HCT116 (cell line): ENCODE measurements around the gene PIGC. TPM values are rescaled to one million over a fixed set of nuclear protein-coding genes. Genes with fewer than 3 reads are reported as not detected.

Source experiments
- ATAC-seq: fragments of 200-7000 bp; cut with Tn5 transposase; 2 replicates; pipeline ENCODE4 v1.9.1; 2020; ENCODE audit warnings: mild to moderate bottlenecking, moderate library complexity
- BruUV-seq: library from RNA; stranded (reverse); fragments of 400-500 nt; replicated peaks from 2 replicates; lab custom pipeline; 2021; lab: Mats Ljungman, UMichigan
- CTCF ChIA-PET: fragments of 300-600 bp; sonication (Branson Sonifier 250); formaldehyde crosslinking; loops from one replicate; lab custom pipeline; 2021; ENCODE audit warnings: antibody characterized with exemption; lab: Charles Lee
- POLR2A ChIA-PET: fragments of 300-600, 350-600 bp; sonication (Branson Sonifier 250); formaldehyde crosslinking; loops from one replicate; lab custom pipeline; 2021; ENCODE audit warnings: antibody characterized with exemption; lab: Charles Lee
- RAD21 ChIA-PET, 2 experiments: fragments of 300-600 bp; sonication (Branson Sonifier 250); formaldehyde crosslinking; loops; one replicate each; lab custom pipeline; 2023; ENCODE audit warnings: low total read pairs in 2 of 2; ENCODE audit not compliant: uncharacterized antibody in 2 of 2, unreplicated experiment in 2 of 2, low non-redundant PET in 1 of 2; lab: Charles Lee
- DNase-seq: peaks from one replicate; pipeline ENCODE4 v3.0.0-alpha.2; 2010; ENCODE audit warnings: low read depth, low spot score
- H2AFZ ChIP-seq: fragments of 200-600 bp; shearing (Covaris generic), sonication (generic); 2 replicates; pipeline ENCODE4 v1.6.1; 2017; ENCODE audit warnings: low read depth, mixed run types, mixed read lengths, antibody characterized with exemption, low read length; ENCODE audit not compliant: poor library complexity, severe bottlenecking
- H3K27ac ChIP-seq: 2 replicates; pipeline ENCODE4 v1.5.1; 2012; ENCODE audit warnings: low read depth, low read length
- H3K27me3 ChIP-seq: fragments of 200-600 bp; sonication (generic); 2 replicates; pipeline ENCODE4 v1.6.1; 2016; ENCODE audit warnings: mixed run types, low read length, mixed read lengths; ENCODE audit not compliant: insufficient read depth
- H3K36me3 ChIP-seq, 2 experiments: fragments of 200-500 bp in 1 of 2; fragments of 200-600 bp in 1 of 2; sonication (Bioruptor generic) in 1 of 2; sonication (generic) in 1 of 2; 2 replicates each; pipeline versions ENCODE4 v1.5.1 to v1.6.1; 2014 to 2016; ENCODE audit warnings: low read length in 2 of 2, inconsistent platforms in 1 of 2, mixed read lengths in 1 of 2, mixed run types in 1 of 2; ENCODE audit not compliant: insufficient read depth in 2 of 2, control insufficient read depth in 1 of 2
- H3K4me1 ChIP-seq, 2 experiments: fragments of 200-600 bp in 1 of 2; sonication (generic) in 1 of 2; 2 replicates each; pipeline versions ENCODE4 v1.5.1 to v1.6.1; 2012 to 2017; ENCODE audit warnings: low read length in 2 of 2, inconsistent platforms in 1 of 2, mild to moderate bottlenecking in 1 of 2, mixed read lengths in 1 of 2, mixed run types in 1 of 2, moderate library complexity in 1 of 2; ENCODE audit not compliant: insufficient read depth in 2 of 2, control insufficient read depth in 1 of 2
- H3K4me2 ChIP-seq: fragments of 200-600 bp; sonication (generic); 2 replicates; pipeline ENCODE4 v1.6.1; 2017; ENCODE audit warnings: mixed run types, low read length, mixed read lengths
- H3K4me3 ChIP-seq, 2 experiments: fragments of 200-600 bp in 1 of 2; sonication (generic) in 1 of 2; replicated peaks in 1 of 2; 2 replicates each; pipeline ENCODE4 v1.5.1; 2011 to 2016; ENCODE audit warnings: low read length in 2 of 2, control low read depth in 1 of 2, low read depth in 1 of 2, mild to moderate bottlenecking in 1 of 2, mixed read lengths in 1 of 2, mixed run types in 1 of 2
- H3K79me2 ChIP-seq: fragments of 200-600 bp; sonication (generic); 2 replicates; pipeline ENCODE4 v1.6.1; 2017; ENCODE audit warnings: mild to moderate bottlenecking, mixed run types, low read length, moderate library complexity, mixed read lengths; ENCODE audit not compliant: insufficient read depth
- H3K9ac ChIP-seq: fragments of 200-600 bp; sonication (generic); 2 replicates; pipeline ENCODE4 v1.6.1; 2016; ENCODE audit warnings: low read length, mixed read lengths
- H3K9me2 ChIP-seq: fragments of 200-600 bp; sonication (generic), shearing (Covaris generic); 2 replicates; pipeline ENCODE4 v1.6.1; 2017; ENCODE audit warnings: mixed run types, mild to moderate bottlenecking, moderate library complexity; ENCODE audit not compliant: insufficient read depth
- H3K9me3 ChIP-seq, 2 experiments: fragments of 200-500 bp in 1 of 2; fragments of 200-600 bp in 1 of 2; sonication (Bioruptor generic) in 1 of 2; sonication (generic) in 1 of 2; 2 replicates each; pipeline ENCODE4 v1.6.1; 2014 to 2017; ENCODE audit warnings: low read length in 2 of 2, mixed read lengths in 2 of 2, inconsistent platforms in 1 of 2, low read depth in 1 of 2, mild to moderate bottlenecking in 1 of 2, mixed run types in 1 of 2, moderate library complexity in 1 of 2; ENCODE audit not compliant: control insufficient read depth in 1 of 2, insufficient read depth in 1 of 2
- H4K20me1 ChIP-seq: fragments of 200-600 bp; sonication (generic), shearing (Covaris generic); 2 replicates; pipeline ENCODE4 v1.6.1; 2017; ENCODE audit warnings: mixed run types, mild to moderate bottlenecking, moderate library complexity; ENCODE audit not compliant: insufficient read depth
- ATF3 ChIP-seq: IDR thresholded peaks from 2 replicates; pipeline ENCODE4 v1.6.1; 2012
- CEBPB ChIP-seq: IDR thresholded peaks from 2 replicates; pipeline ENCODE4 v1.6.1; 2012; ENCODE audit warnings: low read depth
- EGR1 ChIP-seq: IDR thresholded peaks from 2 replicates; pipeline ENCODE4 v1.6.1; 2012; ENCODE audit warnings: low read depth
- ELF1 ChIP-seq: IDR thresholded peaks from 2 replicates; pipeline ENCODE4 v1.6.1; 2012; ENCODE audit warnings: low read depth, borderline replicate concordance
- EZH2 ChIP-seq: fragments of 200-600 bp; sonication (generic); IDR thresholded peaks from 2 replicates; pipeline ENCODE4 v1.6.1; 2017; ENCODE audit warnings: antibody characterized with exemption, mixed run types
- EZH2phosphoT487 ChIP-seq: fragments of 200-600 bp; IDR thresholded peaks from 2 replicates; pipeline ENCODE4 v1.6.1; 2018; ENCODE audit warnings: antibody characterized with exemption, borderline replicate concordance
- FOSL1 ChIP-seq: IDR thresholded peaks from 2 replicates; pipeline ENCODE4 v1.6.1; 2012; ENCODE audit warnings: low read depth
- JUND ChIP-seq: IDR thresholded peaks from 2 replicates; pipeline ENCODE4 v1.6.1; 2012
- MAX ChIP-seq: IDR thresholded peaks from 2 replicates; pipeline ENCODE4 v1.6.1; 2012
- POLR2A ChIP-seq: IDR thresholded peaks from 2 replicates; pipeline ENCODE4 v1.7.0; 2011; ENCODE audit warnings: borderline replicate concordance; ENCODE audit not compliant: insufficient read depth, insufficient read length; ENCODE audit errors: extremely low read depth
- SIN3A ChIP-seq: IDR thresholded peaks from 2 replicates; pipeline ENCODE4 v1.6.1; 2012; ENCODE audit warnings: low read depth
- SRF ChIP-seq: IDR thresholded peaks from 2 replicates; pipeline ENCODE4 v1.6.1; 2012; ENCODE audit warnings: low read depth
- TCF7L2 ChIP-seq: IDR thresholded peaks from 2 replicates; pipeline ENCODE4 v1.7.0; 2011; ENCODE audit warnings: borderline replicate concordance, inconsistent platforms; ENCODE audit not compliant: insufficient read depth, insufficient read length; ENCODE audit errors: extremely low read depth
- YY1 ChIP-seq: IDR thresholded peaks from 2 replicates; pipeline ENCODE4 v1.6.1; 2011; ENCODE audit warnings: low read length, low read depth, moderate library complexity, mild to moderate bottlenecking; ENCODE audit not compliant: insufficient replicate concordance; ENCODE audit errors: extremely low read depth
- ZBTB33 ChIP-seq: IDR thresholded peaks from 2 replicates; pipeline ENCODE4 v1.6.1; 2011; ENCODE audit warnings: mild to moderate bottlenecking, low read length, moderate library complexity; ENCODE audit not compliant: insufficient replicate concordance; ENCODE audit errors: extremely low read depth
- ZFX ChIP-seq: fragments of 450-650 bp; IDR thresholded peaks from 2 replicates; pipeline ENCODE4 v1.6.1; 2017
- ZNF274 ChIP-seq: fragments of 200-500 bp; sonication (Bioruptor generic); IDR thresholded peaks from 2 replicates; pipeline ENCODE4 v1.6.1; 2014; ENCODE audit warnings: mild to moderate bottlenecking, low read depth, low read length, inconsistent platforms
- intact Hi-C: fragments of 100-400 bp; cut with micrococcal nuclease; formaldehyde crosslinking; loops from 2 replicates; pipeline ENCODE4 v1.10.0; 2022
- total RNA-seq: library from RNA; stranded (reverse); gene quantifications from one replicate; pipeline ENCODE4 v1.2.1, GENCODE V29; 2021; ENCODE audit not compliant: unreplicated experiment

Gene PIGC
- total RNA-seq, 1 experiment from 2014 or later = 11.9 TPM

DNA sequence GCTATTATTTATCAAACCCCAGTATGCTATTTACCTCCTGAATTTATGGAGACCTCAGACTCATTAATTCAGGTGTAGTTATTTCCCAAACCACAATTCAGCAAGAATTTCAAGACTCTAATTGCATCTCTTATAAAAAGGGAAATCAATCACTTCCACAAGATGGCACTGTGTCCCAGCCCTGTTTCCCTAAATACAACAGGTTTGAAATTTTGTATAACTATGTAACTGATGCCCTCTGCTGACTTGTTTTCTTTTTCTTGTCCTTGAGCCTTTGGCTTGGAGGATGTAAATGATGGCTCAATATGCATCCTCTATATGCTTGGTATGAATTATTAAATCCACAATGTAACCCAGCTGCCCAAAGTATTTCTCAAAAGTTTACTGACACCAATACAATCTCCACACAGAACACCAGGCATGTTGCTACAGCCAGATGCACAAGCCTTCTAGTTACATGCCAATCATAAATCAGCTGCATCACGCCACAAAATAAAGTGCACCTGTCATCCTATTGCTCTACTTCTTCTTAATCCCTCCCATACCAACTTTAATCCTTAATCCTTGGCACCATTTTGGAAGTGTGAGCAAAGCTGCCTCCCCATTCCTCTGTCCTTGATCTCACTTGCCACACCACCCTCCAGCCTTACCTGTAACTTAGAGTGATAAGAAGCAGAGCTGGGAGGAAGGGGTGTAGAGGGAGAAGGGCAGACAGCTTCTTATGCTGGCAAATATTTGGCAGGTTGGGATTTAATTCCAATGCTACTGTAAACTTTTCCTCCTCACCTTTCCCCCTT is 14.3 kb downstream of the PIGC start (continued):
- TF ChIP-seq ATF3 (no peak), YY1 (no peak), POLR2A (no peak), JUND (no peak), EGR1 (no peak), EZH2phosphoT487 (no peak), ZBTB33 (no peak)

DNA sequence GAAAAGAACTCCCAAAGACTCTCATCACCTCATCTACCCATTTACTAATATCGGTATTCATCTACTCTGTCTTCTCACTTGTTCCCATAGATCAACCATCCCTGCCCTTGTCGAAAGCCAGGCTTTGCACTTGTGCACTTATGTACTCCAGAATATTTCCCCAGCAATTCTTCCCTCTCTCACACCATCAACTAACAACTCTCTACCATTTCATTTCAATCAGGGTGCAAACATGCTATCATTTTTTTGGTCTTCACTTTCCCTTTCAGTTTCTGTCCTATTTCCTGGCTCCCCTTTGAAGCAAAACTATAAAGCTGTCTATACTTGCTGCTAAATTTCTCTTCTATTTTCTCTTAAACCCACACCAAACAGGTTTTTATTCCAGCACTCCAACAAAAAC is 16.7 kb downstream of the PIGC start:
- ChIA-PET RAD21 (no interaction called here), POLR2A (no interaction called here), CTCF (no interaction called here)
- H3K36me3 ChIP-seq = no peaks in the 10 kb centered on the region
- DNase-seq = no peak
- H3K9ac ChIP-seq = no peak overlapping the region
- BruUV-seq = no TSS peak
- H3K4me3 ChIP-seq = no peak overlapping the region
- no peaks in the 10 kb centered on the region for H3K79me2 ChIP-seq
- H3K4me1 ChIP-seq = no peaks in the 10 kb centered on the region
- H3K27me3 ChIP-seq = no peaks in the 10 kb centered on the region
- no peaks in the 10 kb centered on the region for H3K9me2 ChIP-seq
- no peaks in the 10 kb centered on the region for H3K9me3 ChIP-seq
- H3K4me2 ChIP-seq = no peak overlapping the region
- H4K20me1 ChIP-seq = no peaks in the 10 kb centered on the region
- no peak overlapping the region for H2AFZ ChIP-seq
- no peak for ATAC-seq
- intact Hi-C loops = no loop called here
- no peak overlapping the region for H3K27ac ChIP-seq
- no peak for TF ChIP-seq CEBPB
- no peak for TF ChIP-seq ELF1
- TF ChIP-seq ZFX = no peak
- TF ChIP-seq EZH2 = no peak
- TF ChIP-seq POLR2A = no peak
- no peak for TF ChIP-seq MAX
- TF ChIP-seq SRF = no peak
- TF ChIP-seq ATF3 = no peak
- no peak for TF ChIP-seq YY1
- TF ChIP-seq JUND = no peak
- TF ChIP-seq EGR1 = no peak
- no peak for TF ChIP-seq FOSL1
- TF ChIP-seq ZNF274 = no peak
- no peak for TF ChIP-seq ZBTB33
- TF ChIP-seq TCF7L2 = no peak
- no peak for TF ChIP-seq SIN3A
